HFFc6 (cell line): ENCODE measurements around the gene AHDC1. TPM values are rescaled to one million over a fixed set of nuclear protein-coding genes. Genes with fewer than 3 reads are reported as not detected.

Experiments used
- DNase-seq: peaks from one replicate; pipeline ENCODE4 v3.0.0-alpha.2; 2018
- H3K27ac Mint-ChIP-seq: 2 replicates; pipeline ENCODE4 v1.8.0; 2020; ENCODE audit warnings: mild to moderate bottlenecking, mixed read lengths
- H3K27me3 Mint-ChIP-seq: 2 replicates; pipeline ENCODE4 v1.8.0; 2021; ENCODE audit warnings: mild to moderate bottlenecking, moderate library complexity, mixed read lengths; ENCODE audit not compliant: insufficient read depth
- H3K36me3 Mint-ChIP-seq: 2 replicates; pipeline ENCODE4 v1.8.0; 2021; ENCODE audit warnings: low read depth, mixed read lengths
- H3K4me1 Mint-ChIP-seq: 2 replicates; pipeline ENCODE4 v1.8.0; 2020; ENCODE audit warnings: low read depth, mixed read lengths
- H3K4me3 Mint-ChIP-seq: 2 replicates; pipeline ENCODE4 v1.8.0; 2020; ENCODE audit warnings: mild to moderate bottlenecking, moderate library complexity, mixed read lengths
- H3K9me3 Mint-ChIP-seq: 2 replicates; pipeline ENCODE4 v1.8.0; 2020; ENCODE audit warnings: mild to moderate bottlenecking, mixed read lengths
- CTCF ChIP-seq: fragments of 200-600 bp; sonication (generic); IDR thresholded peaks from 2 replicates; pipeline ENCODE4 v1.5.0; 2021; ENCODE audit warnings: antibody characterized with exemption, mild to moderate bottlenecking
- total RNA-seq, 6 experiments: library from RNA; stranded (reverse); fragmentation: NEBNext Ultra II Directional; extraction: Animal tissue kit (Norgen Biotek cat#: 25700); gene quantifications; 2 replicates in 1 of 6; 3 replicates in 5 of 6; pipeline ENCODE4 v1.2.3, GENCODE V29; 2021

AHDC1 gene
- total RNA-seq, 6 experiments from 2014 or later: 30.7 to 53.2 (median 34.7) TPM

DNA sequence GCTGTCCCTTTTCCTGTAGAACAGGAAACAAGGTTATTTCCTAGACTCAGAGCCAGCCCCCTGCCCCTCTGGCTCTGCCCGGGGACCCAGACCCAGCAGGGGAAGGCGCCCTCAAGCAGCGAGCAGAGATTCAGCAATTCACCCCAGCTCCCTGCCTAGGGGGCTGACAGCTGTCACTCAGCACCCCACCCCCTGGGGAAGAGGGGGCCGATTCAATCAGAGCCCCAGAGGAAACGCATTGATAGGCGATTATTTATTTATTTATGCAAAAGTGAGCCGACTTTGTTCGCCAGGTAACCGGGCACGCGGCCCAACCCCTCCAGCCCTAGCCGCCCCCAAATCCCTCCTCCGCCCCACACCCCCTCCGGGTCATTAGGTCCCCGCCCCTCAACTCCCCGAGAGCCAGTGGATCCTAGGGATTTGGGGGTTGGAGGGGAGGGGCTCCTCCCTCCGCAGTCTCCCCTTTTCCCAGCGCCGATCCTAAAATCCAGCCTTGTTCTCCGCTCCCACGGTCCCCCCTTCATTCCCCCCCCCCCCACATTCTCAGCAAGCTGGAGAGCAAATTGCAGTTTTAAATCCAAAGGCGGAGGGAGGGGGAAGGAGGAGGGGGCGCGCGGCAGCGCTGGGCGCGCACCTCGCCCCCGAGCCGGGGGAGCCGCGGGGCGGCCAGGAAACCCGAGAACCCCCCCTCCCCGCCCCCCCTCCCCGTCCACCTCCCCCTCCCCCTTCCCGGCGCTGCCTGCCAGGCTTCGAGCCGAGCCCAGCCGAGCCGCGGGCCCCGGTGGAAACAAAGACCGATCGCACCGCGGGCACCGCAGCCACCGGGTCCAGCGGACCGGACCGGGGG, 1.3 kb downstream of the AHDC1 start:
- Mint-ChIP-seq H3K9me3 (no peaks in the 10 kb centered on the region), H3K4me1 (peaks cover 21% of the 10 kb centered on the region), H3K27ac (peak overlapping the region; percentile 61), H3K4me3 (peak overlapping the region; percentile 73), H3K36me3 (no peaks in the 10 kb centered on the region; the same call in 1 of the 2 replicates), H3K27me3 (peaks cover 2% of the 10 kb centered on the region)
- DNase-seq: no peak
- TF ChIP-seq CTCF: no peak

DNA sequence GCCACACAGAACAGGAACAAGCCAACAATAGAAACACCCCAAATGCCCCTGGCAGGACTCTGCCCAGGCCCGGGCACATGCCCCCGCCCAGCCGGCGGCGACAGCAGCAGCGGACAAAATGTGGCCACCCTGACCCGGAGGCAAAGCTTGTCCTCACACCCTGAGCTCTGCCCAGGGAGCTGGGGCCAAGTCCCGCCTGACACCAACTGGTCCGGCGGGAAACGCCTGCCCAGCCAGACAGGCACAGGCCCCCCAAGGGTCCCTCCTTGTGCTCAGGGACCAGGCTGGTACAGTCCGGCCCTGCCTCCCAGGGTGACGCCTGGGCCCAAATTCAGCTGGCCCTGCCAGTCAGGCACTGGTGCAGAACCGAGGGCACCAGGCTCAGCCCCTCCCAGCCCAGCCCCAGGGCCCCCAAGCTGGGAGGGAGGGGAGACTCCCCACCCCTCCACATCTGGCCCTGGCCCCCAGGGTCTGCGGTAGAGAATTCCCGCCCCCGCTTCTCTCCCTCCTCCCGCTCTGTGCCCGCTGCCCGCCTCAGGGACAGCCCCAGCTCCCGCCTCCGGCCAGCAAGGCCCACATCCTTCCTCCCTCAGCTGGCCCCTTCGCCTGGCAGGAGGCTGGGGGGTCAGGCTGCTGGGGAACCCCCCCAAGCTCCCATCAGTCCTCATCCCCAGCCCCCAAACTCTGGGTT, 2.0 kb downstream of the AHDC1 start:
- H3K27me3 Mint-ChIP-seq: peaks cover 2% of the 10 kb centered on the region
- no peaks in the 10 kb centered on the region for H3K9me3 Mint-ChIP-seq
- peaks cover 19% of the 10 kb centered on the region for H3K4me1 Mint-ChIP-seq
- DNase-seq: no peak
- H3K27ac Mint-ChIP-seq: peak overlapping the region; percentile 61
- no peak for TF ChIP-seq CTCF
- no peaks in the 10 kb centered on the region; the same call in 1 of the 2 replicates for H3K36me3 Mint-ChIP-seq
- peak overlapping the region; percentile 73 for H3K4me3 Mint-ChIP-seq

GRCh38 chr1:27601321-27601770, 2.6 kb downstream of the AHDC1 start:
- TF ChIP-seq CTCF: no peak
- H3K27me3 Mint-ChIP-seq: peaks cover 2% of the 10 kb centered on the region
- H3K4me3 Mint-ChIP-seq: peak overlapping the region; percentile 73
- H3K27ac Mint-ChIP-seq: peak overlapping the region; percentile 34
- H3K4me1 Mint-ChIP-seq: peaks cover 14% of the 10 kb centered on the region
- no peaks in the 10 kb centered on the region; the same call in 1 of the 2 replicates for H3K36me3 Mint-ChIP-seq
- H3K9me3 Mint-ChIP-seq: no peaks in the 10 kb centered on the region
- no peak for DNase-seq

GRCh38 chr1:27600498-27601175, 3.3 kb downstream of the AHDC1 start:
- DNase-seq: no peak
- Mint-ChIP-seq H3K4me1 (peaks cover 6% of the 10 kb centered on the region), H3K27ac (peak overlapping the region; percentile 34), H3K4me3 (peak overlapping the region; percentile 73), H3K36me3 (no peaks in the 10 kb centered on the region; the same call in 1 of the 2 replicates), H3K27me3 (peaks cover 2% of the 10 kb centered on the region), H3K9me3 (no peaks in the 10 kb centered on the region)
- TF ChIP-seq CTCF: peak; percentile 41; the same call in 1 of the 2 replicates
